ENCODE data around the gene TMEM263. TPM values are rescaled to one million over a fixed set of nuclear protein-coding genes. Genes with fewer than 3 reads are reported as not detected.

The TMEM263 gene
- total RNA-seq, 1 experiment from 2014 or later: 31.3 TPM

- TF ChIP-seq CTCF (IDR thresholded peaks at IDR 0.05 in 2 of 3, conservative IDR thresholded peaks at IDR 0.05 in 1 of 3; ENCODE audit: borderline replicate concordance in 1 of 3, insufficient read depth in 1 of 3, low read depth in 2 of 3, low read length in 2 of 3) (no peak), SP1 (IDR thresholded peaks at IDR 0.05; ENCODE audit: low read depth) (no peak), TCF7L2 (IDR thresholded peaks at IDR 0.05; ENCODE audit: borderline replicate concordance, extremely low read depth, insufficient read depth, insufficient read length) (no peak), EZH2phosphoT487 (IDR thresholded peaks at IDR 0.05; ENCODE audit: borderline replicate concordance) (no peak), RAD21 (IDR thresholded peaks at IDR 0.05; ENCODE audit: low read depth) (no peak), POLR2A (IDR thresholded peaks at IDR 0.05; ENCODE audit: borderline replicate concordance, extremely low read depth, insufficient read depth, insufficient read length) (no peak), CEBPB (IDR thresholded peaks at IDR 0.05; ENCODE audit: low read depth) (no peak), ZNF274 (IDR thresholded peaks at IDR 0.05; ENCODE audit: low read depth, low read length) (no peak), YY1 (IDR thresholded peaks at IDR 0.05; ENCODE audit: extremely low read depth, insufficient replicate concordance, low read depth, low read length) (no peak)
- H3K9me3 ChIP-seq (ENCODE audit: control insufficient read depth in 1 of 2, insufficient read depth in 1 of 2, low read depth in 1 of 2, low read length in 2 of 2): no peaks in the 10 kb centered on the region
- H4K20me1 ChIP-seq (ENCODE audit: insufficient read depth): no peaks in the 10 kb centered on the region
- H3K9ac ChIP-seq (ENCODE audit: low read length): no peak overlapping the region
- DNase-seq (ENCODE audit: low read depth, low spot score) (no peak), ATAC-seq (no peak)
- H3K4me1 ChIP-seq (ENCODE audit: control insufficient read depth in 1 of 2, insufficient read depth in 2 of 2, low read length in 2 of 2): no peaks in the 10 kb centered on the region
- H3K4me3 ChIP-seq (replicated peaks in 1 of 2; ENCODE audit: low read depth in 1 of 2, low read length in 2 of 2): no peak overlapping the region
- H3K36me3 ChIP-seq (ENCODE audit: control insufficient read depth in 1 of 2, insufficient read depth in 2 of 2, low read length in 2 of 2): no peaks in the 10 kb centered on the region
- no TSS peak for BruUV-seq (replicated peaks)
- H3K4me2 ChIP-seq (ENCODE audit: low read length): no peak overlapping the region
- ChIA-PET CTCF (no interaction called here), RAD21 (ENCODE audit: low non-redundant PET in 1 of 2, low total read pairs in 2 of 2, uncharacterized antibody in 2 of 2, unreplicated experiment in 2 of 2) (no interaction called here), POLR2A (no interaction called here)
- H3K9me2 ChIP-seq (ENCODE audit: insufficient read depth): no peaks in the 10 kb centered on the region
- H3K27me3 ChIP-seq (ENCODE audit: insufficient read depth, low read length): no peaks in the 10 kb centered on the region
- intact Hi-C loops (cut with micrococcal nuclease): no loop called here
- no peak overlapping the region for H2AFZ ChIP-seq (ENCODE audit: low read depth, low read length, poor library complexity, severe bottlenecking)
- no peak overlapping the region for H3K27ac ChIP-seq (ENCODE audit: low read depth, low read length)
- H3K79me2 ChIP-seq (ENCODE audit: insufficient read depth, low read length): no peaks in the 10 kb centered on the region
Measured at GRCh38 chr12:106934277-106934676, 21.4 kb upstream of the TMEM263 start.
